ENCODE results near the gene DPH5. TPM values are rescaled to one million over a fixed set of nuclear protein-coding genes. Genes with fewer than 3 reads are reported as not detected.

The DPH5 gene
- total and polyA plus RNA-seq, 2 of the 4 experiments (the other 2 are of a cell fraction), result 32.3 to 42.0 TPM

DNA sequence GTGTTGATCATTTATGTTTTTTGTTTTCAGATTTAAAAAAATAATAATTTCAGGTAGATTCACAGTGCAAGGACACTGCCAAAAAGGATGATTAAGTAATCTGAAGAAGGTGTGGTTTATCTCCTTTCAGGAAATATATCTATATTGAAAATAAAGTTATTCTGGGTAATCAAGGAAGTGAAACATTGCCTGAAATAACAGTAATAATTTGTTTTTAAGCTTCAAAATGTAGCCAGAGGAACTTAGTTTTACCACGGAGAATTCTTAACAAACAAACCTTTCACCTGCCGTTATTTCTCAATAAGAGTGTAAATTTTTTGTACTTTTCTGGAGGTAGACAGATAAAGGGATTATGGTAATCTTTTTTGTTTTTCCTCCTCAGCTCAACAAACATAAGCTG, 2.9 kb upstream of the DPH5 start:
- Histone ChIP-seq H2AK9ac (replicated peaks; ENCODE audit: low read depth, low read length, poor library complexity) (no peak overlapping the region), H3K4me1 (ENCODE audit: control insufficient read depth, insufficient read depth, low read length) (0 out of 2 replicates have a peak, but pooled peaks cover 2% of the 10 kb centered on the region), H4K91ac (ENCODE audit: insufficient read depth, low read depth, low read length) (no peak overlapping the region), H4K8ac (ENCODE audit: low read depth in 2 of 2, low read length in 2 of 2) (no peak overlapping the region), H2BK15ac (ENCODE audit: low read depth, low read length) (no peak overlapping the region), H3K27me3 (ENCODE audit: control insufficient read depth, insufficient read depth, low read length) (no peaks in the 10 kb centered on the region), H3K4me3 (ENCODE audit: insufficient read depth, low read depth, low read length) (no peak overlapping the region), H4K20me1 (ENCODE audit: insufficient read depth, low read length) (no peaks in the 10 kb centered on the region), H3K56ac (ENCODE audit: extremely low read depth, insufficient read depth, low read length) (no peak overlapping the region), H3K9ac (ENCODE audit: low read depth, low read length) (no peak overlapping the region), H2BK20ac (ENCODE audit: low read depth, low read length) (no peak overlapping the region), H2AFZ (replicated peaks; ENCODE audit: low read length, poor library complexity) (no peak overlapping the region), H4K5ac (ENCODE audit: low read depth, low read length) (no peak overlapping the region), H2AK5ac (ENCODE audit: low read depth, low read length) (no peak overlapping the region), H3K36me3 (ENCODE audit: control insufficient read depth, insufficient read depth, low read length) (no peaks in the 10 kb centered on the region), H2BK120ac (ENCODE audit: low read depth, low read length) (no peak overlapping the region), H3K9me3 (ENCODE audit: control insufficient read depth, insufficient read depth, low read length) (no peaks in the 10 kb centered on the region), H3K27ac (ENCODE audit: insufficient read depth, low read length) (no peak overlapping the region), H3K9me1 (ENCODE audit: insufficient read depth, low read length) (no peaks in the 10 kb centered on the region), H3K23ac (ENCODE audit: low read depth, low read length) (no peak overlapping the region), H3K14ac (replicated peaks; ENCODE audit: low read depth, low read length) (no peak overlapping the region), H3K79me1 (ENCODE audit: low read depth in 1 of 2, low read length in 2 of 2) (peaks cover 17 to 47% of the 10 kb centered on the region in 2 experiments), H3K18ac (ENCODE audit: low read depth, low read length) (no peak overlapping the region), H3K4me2 (ENCODE audit: low read depth, low read length) (no peak overlapping the region), H2BK5ac (ENCODE audit: low read depth, low read length, poor library complexity, severe bottlenecking) (no peak overlapping the region), H3K4ac (ENCODE audit: low read depth, low read length) (no peak overlapping the region)
- WGBS, 2 experiments (ENCODE audit: extremely low coverage in 2 of 2, insufficient read length in 1 of 2), result no CpG with 5 or more reads among the region's 2 CpGs
- dilution Hi-C loops (cut with HindIII; ENCODE audit: low sequenced_read_pairs, unreplicated experiment), result no loop called here
- intact Hi-C loops (cut with micrococcal nuclease), result no loop called here
- no TSS peak for BruUV-seq (replicated peaks)
- TF ChIP-seq, protein P1, sequence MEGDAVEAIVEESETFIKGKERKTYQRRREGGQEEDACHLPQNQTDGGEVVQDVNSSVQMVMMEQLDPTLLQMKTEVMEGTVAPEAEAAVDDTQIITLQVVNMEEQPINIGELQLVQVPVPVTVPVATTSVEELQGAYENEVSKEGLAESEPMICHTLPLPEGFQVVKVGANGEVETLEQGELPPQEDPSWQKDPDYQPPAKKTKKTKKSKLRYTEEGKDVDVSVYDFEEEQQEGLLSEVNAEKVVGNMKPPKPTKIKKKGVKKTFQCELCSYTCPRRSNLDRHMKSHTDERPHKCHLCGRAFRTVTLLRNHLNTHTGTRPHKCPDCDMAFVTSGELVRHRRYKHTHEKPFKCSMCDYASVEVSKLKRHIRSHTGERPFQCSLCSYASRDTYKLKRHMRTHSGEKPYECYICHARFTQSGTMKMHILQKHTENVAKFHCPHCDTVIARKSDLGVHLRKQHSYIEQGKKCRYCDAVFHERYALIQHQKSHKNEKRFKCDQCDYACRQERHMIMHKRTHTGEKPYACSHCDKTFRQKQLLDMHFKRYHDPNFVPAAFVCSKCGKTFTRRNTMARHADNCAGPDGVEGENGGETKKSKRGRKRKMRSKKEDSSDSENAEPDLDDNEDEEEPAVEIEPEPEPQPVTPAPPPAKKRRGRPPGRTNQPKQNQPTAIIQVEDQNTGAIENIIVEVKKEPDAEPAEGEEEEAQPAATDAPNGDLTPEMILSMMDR (conservative IDR thresholded peaks at IDR 0.05; ENCODE audit: low read depth, low read length), result no peak
- TF ChIP-seq SMC3 (IDR thresholded peaks at IDR 0.05; ENCODE audit: low read depth, low read length), result no peak
- no peak for TF ChIP-seq FOS (IDR thresholded peaks at IDR 0.05; ENCODE audit: low read depth, low read length)
- TF ChIP-seq RAD21 (IDR thresholded peaks at IDR 0.05; ENCODE audit: low read length), result no peak
- no peak for TF ChIP-seq MAZ (IDR thresholded peaks at IDR 0.05; ENCODE audit: borderline replicate concordance, low read depth, low read length)
- TF ChIP-seq, protein P2, sequence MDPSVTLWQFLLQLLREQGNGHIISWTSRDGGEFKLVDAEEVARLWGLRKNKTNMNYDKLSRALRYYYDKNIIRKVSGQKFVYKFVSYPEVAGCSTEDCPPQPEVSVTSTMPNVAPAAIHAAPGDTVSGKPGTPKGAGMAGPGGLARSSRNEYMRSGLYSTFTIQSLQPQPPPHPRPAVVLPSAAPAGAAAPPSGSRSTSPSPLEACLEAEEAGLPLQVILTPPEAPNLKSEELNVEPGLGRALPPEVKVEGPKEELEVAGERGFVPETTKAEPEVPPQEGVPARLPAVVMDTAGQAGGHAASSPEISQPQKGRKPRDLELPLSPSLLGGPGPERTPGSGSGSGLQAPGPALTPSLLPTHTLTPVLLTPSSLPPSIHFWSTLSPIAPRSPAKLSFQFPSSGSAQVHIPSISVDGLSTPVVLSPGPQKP (IDR thresholded peaks at IDR 0.05; ENCODE audit: borderline replicate concordance, low read depth, low read length), result no peak
- no peak for TF ChIP-seq NFE2L2 (IDR thresholded peaks at IDR 0.05; ENCODE audit: low read depth, low read length)
- TF ChIP-seq, protein P3, sequence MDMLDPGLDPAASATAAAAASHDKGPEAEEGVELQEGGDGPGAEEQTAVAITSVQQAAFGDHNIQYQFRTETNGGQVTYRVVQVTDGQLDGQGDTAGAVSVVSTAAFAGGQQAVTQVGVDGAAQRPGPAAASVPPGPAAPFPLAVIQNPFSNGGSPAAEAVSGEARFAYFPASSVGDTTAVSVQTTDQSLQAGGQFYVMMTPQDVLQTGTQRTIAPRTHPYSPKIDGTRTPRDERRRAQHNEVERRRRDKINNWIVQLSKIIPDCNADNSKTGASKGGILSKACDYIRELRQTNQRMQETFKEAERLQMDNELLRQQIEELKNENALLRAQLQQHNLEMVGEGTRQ (IDR thresholded peaks at IDR 0.05; ENCODE audit: low read depth, low read length), result no peak
- no peak for TF ChIP-seq CHD1 (IDR thresholded peaks at IDR 0.05; ENCODE audit: low read depth, low read length)
- TF ChIP-seq CEBPB (IDR thresholded peaks at IDR 0.05; ENCODE audit: low read depth, low read length), result no peak
- no peak for TF ChIP-seq MAFK (IDR thresholded peaks at IDR 0.05; ENCODE audit: low read depth, low read length)
- no peak for TF ChIP-seq RFX5 (IDR thresholded peaks at IDR 0.05; ENCODE audit: low read depth, low read length)
- no peak for TF ChIP-seq BHLHE40 (IDR thresholded peaks at IDR 0.05; ENCODE audit: low read depth, low read length)
- no peak for TF ChIP-seq POLR2A (IDR thresholded peaks at IDR 0.05; ENCODE audit: low read depth, low read length)
- TF ChIP-seq MXI1 (IDR thresholded peaks at IDR 0.05; ENCODE audit: borderline replicate concordance, low read depth, low read length), result no peak
- no peak for TF ChIP-seq RCOR1 (IDR thresholded peaks at IDR 0.05; ENCODE audit: insufficient replicate concordance, low read length)
- DNase-seq (no peak), ATAC-seq (ENCODE audit: low read depth) (no peak)
- CTCF ChIA-PET, result no interaction called here
- in situ Hi-C loops (cut with MboI; ENCODE audit: low sequenced_read_pairs), result loop anchor here (25.0 kb wide), 1 partner anchor 209 kb away; the partner anchor contains the start of gene S1PR1
- POLR2A ChIA-PET (ENCODE audit: unreplicated experiment), result no interaction called here
